GM12892 (cell line): ENCODE results near the gene GRWD1.

ENCODE experiments used
- POLR2A ChIP-seq: IDR thresholded peaks from 2 replicates; pipeline ENCODE4 v1.6.1; 2011; ENCODE audit warnings: low read depth, low read length, control low read depth
- POLR2AphosphoS5 ChIP-seq: IDR thresholded peaks from 2 replicates; pipeline ENCODE4 v1.6.1; 2011; ENCODE audit warnings: low read depth, low read length, control low read depth
- TAF1 ChIP-seq: IDR thresholded peaks from 2 replicates; pipeline ENCODE4 v1.6.1; 2011; ENCODE audit warnings: low read depth, mild to moderate bottlenecking, control low read depth, low read length, borderline replicate concordance

DNA sequence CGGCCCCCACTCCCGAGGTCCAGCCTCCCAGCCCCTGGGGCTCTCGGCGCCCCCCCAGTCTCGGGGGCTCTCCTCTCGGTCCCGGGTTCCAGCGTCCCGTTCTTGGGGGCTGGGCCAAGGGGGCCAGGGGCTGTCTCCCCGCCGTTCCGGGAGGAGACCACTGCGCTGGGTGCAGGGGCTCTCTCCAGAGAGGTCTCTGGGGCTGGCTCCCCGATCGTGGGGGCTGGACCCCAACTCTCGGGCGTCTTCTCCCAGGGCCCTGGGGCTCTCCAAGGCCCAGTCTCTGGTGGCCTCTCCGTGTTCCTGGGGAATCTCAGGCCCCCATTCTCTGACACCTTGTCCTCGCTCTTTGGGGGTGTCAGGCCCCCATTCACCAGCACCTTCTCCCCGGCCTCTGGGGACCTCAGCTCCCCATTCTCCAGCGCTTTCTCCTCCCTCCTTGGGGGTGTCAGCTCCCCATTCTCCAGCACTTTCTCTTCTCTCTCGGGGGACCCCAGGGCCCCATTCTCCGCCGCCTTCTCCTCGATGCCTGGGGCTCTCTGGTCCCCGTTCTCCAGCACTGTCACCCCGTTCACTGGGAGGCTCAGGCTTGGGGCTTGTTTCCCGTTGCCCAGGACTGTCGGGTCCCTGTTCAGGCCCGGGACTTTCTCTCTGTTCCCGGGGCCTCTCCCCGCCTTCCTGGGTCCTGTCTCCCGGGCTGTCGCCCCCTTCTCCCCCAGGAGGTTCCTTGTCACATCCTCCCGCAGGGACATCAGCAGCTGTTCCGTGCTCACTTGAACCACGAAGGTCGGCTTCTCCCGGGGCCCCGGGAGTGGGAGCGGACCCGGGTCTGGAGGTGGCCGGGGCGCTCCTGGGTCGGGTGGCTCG is 52.2 kb downstream of the GRWD1 start:
- TF ChIP-seq POLR2A (no peak), POLR2AphosphoS5 (no peak), TAF1 (no peak)
